GM12891 (cell line): ENCODE data around the gene RNF151.

Source experiments
- DNase-seq: peaks from one replicate; pipeline ENCODE4 v3.0.0; 2011; ENCODE audit warnings: low spot score; ENCODE audit not compliant: insufficient read length
- FAIRE-seq: peaks from 2 replicates; lab custom pipeline; 2011; peaks lifted over from hg19 to GRCh38; lab: Jason Lieb, UNC
- PAX5 ChIP-seq: IDR thresholded peaks from 2 replicates; pipeline ENCODE4 v1.6.1; 2011; ENCODE audit warnings: low read length, moderate library complexity, mild to moderate bottlenecking; ENCODE audit not compliant: insufficient read depth, severe bottlenecking
- POLR2A ChIP-seq: IDR thresholded peaks from 2 replicates; pipeline ENCODE4 v1.6.1; 2011; ENCODE audit warnings: low read depth, low read length, control low read depth
- POLR2AphosphoS5 ChIP-seq: IDR thresholded peaks from 2 replicates; pipeline ENCODE4 v1.6.1; 2011; ENCODE audit warnings: low read depth, low read length, control low read depth
- POU2F2 ChIP-seq: IDR thresholded peaks from 2 replicates; pipeline ENCODE4 v1.6.1; 2011; ENCODE audit warnings: low read depth, mild to moderate bottlenecking, control low read depth, low read length, moderate library complexity
- SPI1 ChIP-seq: IDR thresholded peaks from 2 replicates; pipeline ENCODE4 v1.6.1; 2011; ENCODE audit warnings: low read depth, low read length, control low read depth
- TAF1 ChIP-seq: IDR thresholded peaks from 2 replicates; pipeline ENCODE4 v1.6.1; 2011; ENCODE audit warnings: low read depth, low read length, control low read depth

RNF151 gene

DNA sequence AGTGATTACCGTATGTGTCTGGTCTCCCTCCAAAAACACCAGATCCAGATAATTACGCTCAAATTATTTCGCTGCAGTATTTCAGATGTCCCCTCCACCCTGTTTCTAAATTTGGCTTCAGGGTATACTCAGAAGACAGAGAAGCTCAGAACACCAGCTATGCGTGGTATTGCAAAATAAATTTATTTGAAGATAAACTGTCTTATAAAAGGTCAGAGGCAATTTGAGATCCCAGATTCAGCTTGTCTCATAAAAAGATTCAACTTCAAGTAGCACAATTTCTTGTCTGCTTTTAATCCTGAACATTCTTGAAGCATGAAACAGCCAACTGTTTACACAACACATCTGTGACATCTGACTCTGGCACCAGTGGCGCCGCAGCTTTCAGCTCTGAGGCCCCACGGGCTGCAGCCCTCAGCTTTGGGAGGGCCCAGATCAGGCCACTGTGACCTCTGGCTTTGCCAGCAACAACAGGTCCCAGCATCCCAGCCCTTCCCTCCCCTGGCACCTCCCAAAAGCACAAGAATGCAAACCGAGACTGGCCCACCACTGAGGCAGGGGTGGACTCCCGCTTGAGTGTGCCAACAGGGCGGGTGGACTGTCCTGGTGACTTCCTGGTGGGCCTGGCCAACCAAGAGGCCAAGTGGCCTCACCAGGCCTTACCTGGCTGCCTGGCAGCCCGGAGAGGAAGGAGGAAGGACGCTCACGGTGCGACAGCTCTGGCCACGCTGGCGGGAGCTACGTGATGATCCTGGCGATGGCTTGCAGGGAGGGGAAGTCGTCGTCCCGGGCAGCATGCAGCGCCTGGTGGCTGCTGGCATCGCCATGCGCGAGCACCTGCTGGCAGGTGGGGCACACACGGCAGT lies 31.1 kb downstream of the RNF151 start:
- TF ChIP-seq SPI1 (no peak), POU2F2 (no peak)
- FAIRE-seq, result no peak
- no peak for DNase-seq

DNA sequence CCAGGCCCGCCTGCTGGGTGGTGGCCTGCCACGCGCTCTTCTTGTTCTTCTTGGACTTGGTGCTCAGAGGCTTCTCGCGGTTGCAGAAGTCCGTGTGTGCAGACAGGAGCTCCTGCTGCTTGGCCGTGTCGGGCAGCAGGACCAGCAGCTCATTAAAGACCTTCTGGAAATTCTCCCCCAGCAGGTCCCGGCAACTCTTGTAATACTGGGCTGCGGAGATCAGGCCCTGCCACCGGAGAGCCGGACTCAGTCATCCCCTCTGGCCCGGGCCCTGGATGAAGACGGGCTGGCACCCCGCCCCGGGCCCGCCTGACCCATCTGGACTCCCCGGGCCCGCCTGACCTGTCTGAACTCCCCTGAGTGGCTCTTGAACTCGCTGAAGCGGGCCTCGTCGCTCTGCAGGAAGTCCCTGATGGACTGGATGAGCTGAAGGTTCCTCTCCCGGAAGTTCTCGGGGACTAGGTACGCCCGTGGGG lies 31.7 kb downstream of the RNF151 start:
- FAIRE-seq (no peak), DNase-seq (no peak)
- TF ChIP-seq POU2F2 (no peak), POLR2A (no peak), PAX5 (no peak), TAF1 (no peak), SPI1 (no peak), POLR2AphosphoS5 (no peak)

DNA sequence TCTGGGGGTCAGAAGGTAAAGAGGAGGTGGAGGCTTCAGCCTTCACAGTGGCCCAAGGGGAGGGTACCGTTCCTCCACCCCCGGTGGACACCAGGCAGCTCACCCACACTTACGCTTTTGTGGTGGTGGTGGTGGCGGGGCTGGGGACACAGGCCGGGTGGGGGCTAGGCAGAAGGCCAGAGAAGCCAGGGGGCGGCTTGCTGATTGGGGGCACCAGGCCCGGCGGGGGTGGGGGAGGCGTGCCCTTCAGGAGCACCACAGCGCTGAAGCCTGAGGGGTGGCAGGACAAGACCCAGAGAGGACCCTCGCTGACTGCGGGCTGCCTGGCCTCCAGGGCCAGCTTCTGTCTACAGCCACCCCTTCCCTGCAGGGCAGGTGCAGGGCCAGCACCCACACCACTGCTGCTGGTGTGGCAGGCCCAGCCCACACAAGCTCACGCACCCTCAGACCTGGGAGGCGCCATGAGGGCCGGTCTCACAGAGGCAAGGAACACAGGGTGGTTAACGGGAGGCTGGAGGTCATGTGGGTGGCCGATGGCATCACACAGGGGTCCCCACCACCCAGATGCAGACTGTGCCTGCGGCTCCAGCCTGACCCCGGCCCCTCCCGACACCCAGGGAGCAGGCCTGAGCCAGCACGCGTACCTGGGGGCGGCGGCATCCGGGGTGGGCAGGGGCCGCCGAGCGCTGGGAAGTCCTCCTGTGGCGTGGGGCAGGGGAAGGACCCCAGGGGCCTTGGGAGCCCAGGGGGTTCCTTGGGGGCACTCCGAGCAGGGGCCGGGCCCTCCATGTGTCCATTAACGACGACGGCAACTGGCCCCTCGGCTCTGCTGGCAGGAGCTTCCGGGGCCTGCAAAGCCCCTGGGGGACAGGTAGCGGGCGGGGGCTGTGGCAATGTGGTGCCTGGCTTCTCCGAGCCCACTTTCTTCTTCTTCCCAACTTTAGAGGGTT lies 32.5 kb downstream of the RNF151 start:
- no peak for FAIRE-seq
- TF ChIP-seq POLR2AphosphoS5 (no peak), PAX5 (no peak), TAF1 (no peak), POLR2A (no peak), SPI1 (no peak), POU2F2 (no peak)
- DNase-seq, result no peak

DNA sequence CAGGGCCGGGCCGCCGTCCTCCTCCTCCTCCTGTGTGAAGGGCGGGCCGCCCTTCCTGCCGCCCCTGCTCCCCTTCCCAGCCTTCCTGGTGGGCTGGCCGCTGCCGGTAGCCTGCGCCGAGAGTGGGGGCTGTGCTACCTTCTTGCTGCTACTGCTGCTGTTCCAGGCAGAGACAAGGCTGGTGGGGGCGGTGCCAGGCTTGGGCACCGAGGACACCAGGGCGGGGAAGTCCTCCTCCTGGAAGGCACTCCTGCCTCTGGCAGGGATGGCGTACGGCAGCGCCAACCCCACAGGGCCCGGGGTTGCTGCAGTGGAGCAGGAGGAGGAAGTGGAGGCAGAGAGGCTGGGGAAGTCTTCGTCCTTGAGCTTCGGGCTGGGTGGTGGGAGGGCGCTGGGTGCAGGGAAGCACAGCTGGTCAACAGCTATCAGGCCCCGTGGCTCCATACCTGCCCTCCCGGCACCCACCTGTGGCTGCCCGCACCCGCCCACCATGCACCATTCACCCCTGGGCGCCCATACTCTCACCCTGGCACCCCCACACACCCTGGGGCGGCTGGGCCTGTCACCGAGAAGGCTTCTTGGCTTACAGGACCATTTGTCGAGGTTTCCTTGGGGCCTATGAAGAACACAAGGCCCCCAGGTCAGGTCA lies 33.3 kb downstream of the RNF151 start:
- TF ChIP-seq POLR2A (no peak), TAF1 (no peak), PAX5 (no peak), POLR2AphosphoS5 (no peak), SPI1 (no peak), POU2F2 (no peak)
- DNase-seq (no peak), FAIRE-seq (no peak)

DNA sequence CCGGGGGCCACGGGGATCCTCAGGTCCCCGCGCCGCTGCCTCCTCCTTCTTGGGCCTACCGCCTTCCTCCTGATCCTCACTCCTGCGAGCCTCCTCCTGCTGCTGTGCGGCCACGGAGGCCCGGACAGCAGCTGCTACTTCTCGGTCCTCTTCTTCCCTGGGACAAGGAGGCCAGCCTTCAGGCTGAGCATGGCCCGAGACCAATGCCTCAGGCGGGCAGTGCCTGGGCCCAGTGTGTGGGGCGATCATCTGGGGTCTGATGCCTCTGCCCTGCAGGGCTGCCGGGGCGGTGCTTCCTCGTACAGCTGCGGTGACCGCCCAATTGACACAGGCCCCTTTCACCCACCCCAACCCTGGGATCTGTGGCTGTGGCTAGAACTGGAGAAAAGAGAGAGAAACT lies 34.4 kb downstream of the RNF151 start:
- no peak for TF ChIP-seq POU2F2
- no peak for TF ChIP-seq PAX5
- no peak for TF ChIP-seq POLR2A
- no peak for TF ChIP-seq POLR2AphosphoS5
- no peak for TF ChIP-seq SPI1
- TF ChIP-seq TAF1, result no peak
- DNase-seq, result no peak
- FAIRE-seq, result no peak

DNA sequence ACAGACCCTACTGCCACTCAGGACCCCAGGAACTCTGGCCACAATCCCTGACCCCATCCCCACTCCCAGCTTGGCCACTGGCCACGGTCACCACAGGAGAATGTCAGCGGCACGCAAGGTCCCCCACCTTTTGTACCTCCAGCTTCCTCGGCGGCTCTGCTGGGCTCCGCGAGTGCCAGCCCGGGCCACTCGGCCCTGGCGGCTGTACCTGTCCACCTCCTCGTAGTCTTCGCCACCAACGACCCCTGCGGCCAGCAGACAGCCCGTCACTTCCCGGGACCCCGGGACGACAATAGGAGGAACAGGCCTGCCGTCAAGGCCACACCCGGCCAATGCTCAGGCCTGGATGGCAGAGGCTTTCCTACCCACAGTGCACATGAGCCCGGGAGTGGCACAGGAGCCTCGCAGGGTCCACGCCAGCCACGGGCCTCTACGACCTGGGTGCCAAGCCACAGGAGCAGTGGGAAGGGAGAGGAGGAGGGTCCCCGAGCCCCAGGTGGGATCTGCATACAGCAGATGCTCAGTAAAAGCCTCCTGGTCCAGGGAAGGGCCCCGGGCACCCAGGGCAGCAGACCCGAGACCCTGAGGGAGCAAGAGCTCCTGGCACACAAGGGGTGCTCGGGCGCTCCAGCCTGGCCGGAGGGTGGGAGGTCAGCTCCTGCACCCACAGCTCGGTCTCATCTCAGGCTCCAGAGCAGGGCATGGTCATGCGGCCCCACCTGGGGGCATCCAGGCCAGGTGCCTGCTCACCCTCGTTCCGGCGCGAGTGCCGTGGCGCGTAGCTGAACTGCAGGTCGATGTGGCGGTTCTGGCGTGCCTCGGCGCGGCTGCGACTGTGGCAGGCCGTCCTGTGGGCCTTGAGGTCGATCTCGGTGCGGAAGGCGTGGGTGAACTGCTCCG lies 35.0 kb downstream of the RNF151 start:
- FAIRE-seq (no peak), DNase-seq (no peak)
- TF ChIP-seq PAX5 (no peak), POLR2A (no peak), TAF1 (no peak), SPI1 (no peak), POU2F2 (no peak), POLR2AphosphoS5 (no peak)

DNA sequence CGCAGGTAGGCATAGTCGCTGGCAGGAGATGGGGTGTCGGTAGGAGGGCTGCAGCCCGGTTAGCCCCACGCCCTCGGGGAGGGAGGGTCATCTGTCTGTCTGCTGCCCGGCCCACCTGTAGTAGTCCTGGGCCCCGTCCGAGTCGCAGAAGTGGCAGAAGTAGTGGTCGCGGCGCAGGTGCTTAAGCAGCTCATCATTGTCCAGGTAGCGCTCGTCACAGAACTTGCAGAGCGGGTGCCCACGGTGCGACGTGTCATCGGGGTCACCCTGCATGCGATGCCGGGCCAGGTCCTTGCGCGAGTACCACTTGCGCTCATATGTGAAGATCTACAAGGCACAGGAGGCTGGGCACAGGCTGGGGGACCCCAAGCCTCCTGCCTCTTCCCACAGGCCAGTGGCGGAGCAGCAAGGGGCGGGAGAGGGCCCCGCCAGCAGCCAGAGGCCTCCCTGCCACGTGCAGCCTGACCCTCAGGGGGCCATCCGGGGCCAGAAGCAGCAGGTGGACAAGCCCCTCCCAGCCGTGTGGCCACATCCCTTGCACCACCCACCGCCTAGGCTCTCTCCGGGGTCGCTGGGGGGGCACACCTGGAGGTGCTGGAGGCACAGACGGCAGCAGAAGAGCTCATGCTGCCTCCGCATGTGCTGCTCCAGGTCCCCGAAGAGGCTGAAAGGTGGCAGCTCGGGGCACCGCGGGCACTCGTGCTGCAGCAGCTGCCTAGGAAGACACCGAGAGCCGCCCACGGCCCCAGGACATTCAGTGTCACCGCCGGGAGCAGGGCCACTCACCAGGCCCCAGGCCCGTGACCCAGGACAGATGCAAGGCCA lies 36.0 kb downstream of the RNF151 start:
- no peak for FAIRE-seq
- TF ChIP-seq POLR2A (no peak), SPI1 (no peak), TAF1 (no peak), POU2F2 (no peak), POLR2AphosphoS5 (no peak), PAX5 (no peak)
- DNase-seq, result no peak

DNA sequence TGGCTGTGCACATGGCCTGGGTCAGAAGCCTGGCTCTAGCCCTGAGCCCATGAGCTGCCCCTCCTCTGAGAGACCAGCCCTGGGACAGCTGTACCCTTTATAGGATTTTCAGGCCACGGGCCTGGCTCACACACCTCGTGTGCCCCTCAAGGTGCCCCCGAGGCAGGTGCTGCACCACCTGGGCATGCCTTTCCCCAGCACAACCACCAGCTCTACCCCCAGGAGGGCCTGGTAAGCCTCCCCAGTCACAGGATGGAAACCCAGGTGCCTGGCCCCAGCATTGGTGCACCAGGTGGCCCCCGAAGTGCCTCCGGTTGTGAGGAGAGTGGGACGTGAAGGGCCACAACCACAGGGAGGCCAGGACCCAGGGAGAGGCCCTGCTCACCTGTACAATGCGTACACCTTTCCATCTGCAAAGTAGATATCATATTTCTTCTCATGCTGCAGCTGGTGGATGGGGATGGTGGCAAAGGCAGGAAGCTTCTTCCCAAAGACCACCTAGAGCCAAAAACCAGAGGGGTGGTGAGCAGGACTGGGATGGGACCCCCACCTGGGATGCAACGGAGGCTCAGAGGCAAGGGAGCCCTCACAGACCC lies 36.7 kb downstream of the RNF151 start:
- DNase-seq, result no peak
- FAIRE-seq, result no peak
- TF ChIP-seq PAX5, result no peak
- no peak for TF ChIP-seq SPI1
- no peak for TF ChIP-seq POU2F2
- TF ChIP-seq POLR2AphosphoS5, result no peak
- no peak for TF ChIP-seq POLR2A
- TF ChIP-seq TAF1, result no peak
